OCI-LY7 (cell line): ENCODE measurements around the gene CMIP.

ENCODE experiments used
- CTCF ChIP-seq: fragments of 200-600 bp; sonication (generic); conservative IDR thresholded peaks from 2 replicates; pipeline ENCODE4 v1.5.1; 2014; ENCODE audit warnings: mild to moderate bottlenecking, antibody characterized with exemption, low read length, moderate library complexity, mixed read lengths
- EZH2phosphoT487 ChIP-seq: fragments of 200-600 bp; sonication (generic); IDR thresholded peaks from 2 replicates; pipeline ENCODE4 v1.6.1; 2018; ENCODE audit warnings: low read depth, borderline replicate concordance, mild to moderate bottlenecking, mixed run types, antibody characterized with exemption, low read length, moderate library complexity, mixed read lengths

- TF ChIP-seq CTCF (no peak), EZH2phosphoT487 (no peak)
These were observed 164.1 kb downstream of the CMIP start for GRCh38 chr16:81608523-81609209.
